DOHH2 (cell line): ENCODE data around the gene CDK9.
"Not testable (repeated sequence)": the region's sequence is repeated elsewhere in the genome, so short reads cannot be mapped to it uniquely, and the experiment has no call there.

Experiments
- H3F3A ChIP-seq: fragments of 200-600 bp; sonication (generic), shearing (Covaris generic); 2 replicates; pipeline ENCODE4 v1.6.0; 2016; ENCODE audit warnings: antibody characterized with exemption, mild to moderate bottlenecking; ENCODE audit not compliant: control insufficient read depth, insufficient read depth
- H3K27ac ChIP-seq: fragments of 200-600 bp; sonication (generic); 2 replicates; pipeline ENCODE4 v1.5.1; 2014; ENCODE audit warnings: low read depth, mild to moderate bottlenecking, low read length, moderate library complexity
- H3K27me3 ChIP-seq: fragments of 200-600 bp; sonication (generic); 2 replicates; pipeline ENCODE4 v1.6.1; 2014; ENCODE audit warnings: mild to moderate bottlenecking, low read length, mixed read lengths; ENCODE audit not compliant: control insufficient read depth
- H3K36me3 ChIP-seq: fragments of 200-600 bp; sonication (generic); 2 replicates; pipeline ENCODE4 v1.6.1; 2014; ENCODE audit warnings: mild to moderate bottlenecking, low read length, moderate library complexity, mixed read lengths; ENCODE audit not compliant: control insufficient read depth
- H3K4me1 ChIP-seq: fragments of 200-600 bp; sonication (generic); 2 replicates; pipeline ENCODE4 v1.6.1; 2014; ENCODE audit warnings: mild to moderate bottlenecking, low read length, mixed read lengths; ENCODE audit not compliant: control insufficient read depth
- H3K4me2 ChIP-seq: fragments of 200-600 bp; sonication (generic); 2 replicates; pipeline ENCODE4 v1.6.0; 2014; ENCODE audit warnings: mild to moderate bottlenecking, low read length, moderate library complexity
- H3K4me3 ChIP-seq: fragments of 200-600 bp; sonication (generic); 2 replicates; pipeline ENCODE4 v1.5.1; 2014; ENCODE audit warnings: mild to moderate bottlenecking, low read length, mixed read lengths
- H3K79me2 ChIP-seq: fragments of 200-600 bp; sonication (generic); 2 replicates; pipeline ENCODE4 v1.6.1; 2014; ENCODE audit warnings: mild to moderate bottlenecking, low read length, mixed read lengths; ENCODE audit not compliant: control insufficient read depth
- H3K9me2 ChIP-seq: fragments of 200-600 bp; sonication (generic); replicated peaks from 2 replicates; pipeline ENCODE4 v1.6.1; 2014; ENCODE audit warnings: mild to moderate bottlenecking, low read length, mixed read lengths; ENCODE audit not compliant: control insufficient read depth
- H3K9me3 ChIP-seq: fragments of 200-600 bp; sonication (generic); 2 replicates; pipeline ENCODE4 v1.6.1; 2014; ENCODE audit warnings: antibody characterized with exemption, low read length, mixed read lengths; ENCODE audit not compliant: control insufficient read depth, insufficient read depth
- H4K20me1 ChIP-seq: fragments of 200-600 bp; sonication (generic); 2 replicates; pipeline ENCODE4 v1.6.0; 2014; ENCODE audit warnings: low read depth, mild to moderate bottlenecking, antibody characterized with exemption, low read length, moderate library complexity; ENCODE audit not compliant: control insufficient read depth, insufficient read depth
- EZH2phosphoT487 ChIP-seq: fragments of 200-600 bp; sonication (generic); IDR thresholded peaks from 2 replicates; pipeline ENCODE4 v1.6.1; 2017; ENCODE audit warnings: borderline replicate concordance, mild to moderate bottlenecking, antibody characterized with exemption, low read length, moderate library complexity, mixed read lengths
- TF ChIP-seq, protein P1 (sequence below): fragments of 200-600 bp; sonication (generic); IDR thresholded peaks from one replicate; pipeline ENCODE4 v1.5.1; 2014; ENCODE audit warnings: antibody characterized with exemption, mild to moderate bottlenecking, low read depth, low read length; ENCODE audit not compliant: poor library complexity, severe bottlenecking

Gene CDK9

DNA sequence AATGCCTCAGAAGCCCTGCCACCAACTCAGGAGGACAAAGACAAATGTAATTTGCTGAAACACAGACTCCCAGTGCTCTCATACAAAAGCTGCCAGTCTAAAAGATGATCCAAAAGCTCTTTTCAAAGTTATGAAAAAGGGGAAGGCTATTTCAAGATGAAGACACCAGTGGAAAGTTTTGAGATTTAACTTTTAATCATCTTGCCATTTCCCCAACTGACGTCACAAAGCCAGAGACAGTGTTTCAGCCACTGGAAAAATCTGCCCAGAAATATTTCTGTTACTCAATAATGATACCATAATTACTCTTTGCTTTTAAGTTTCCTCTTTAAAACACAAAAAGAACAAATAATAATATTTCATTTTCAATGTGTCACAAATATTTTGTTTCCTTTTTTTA lies 47.7 kb downstream of the CDK9 start:
- no peak overlapping the region for H3K27ac ChIP-seq

DNA sequence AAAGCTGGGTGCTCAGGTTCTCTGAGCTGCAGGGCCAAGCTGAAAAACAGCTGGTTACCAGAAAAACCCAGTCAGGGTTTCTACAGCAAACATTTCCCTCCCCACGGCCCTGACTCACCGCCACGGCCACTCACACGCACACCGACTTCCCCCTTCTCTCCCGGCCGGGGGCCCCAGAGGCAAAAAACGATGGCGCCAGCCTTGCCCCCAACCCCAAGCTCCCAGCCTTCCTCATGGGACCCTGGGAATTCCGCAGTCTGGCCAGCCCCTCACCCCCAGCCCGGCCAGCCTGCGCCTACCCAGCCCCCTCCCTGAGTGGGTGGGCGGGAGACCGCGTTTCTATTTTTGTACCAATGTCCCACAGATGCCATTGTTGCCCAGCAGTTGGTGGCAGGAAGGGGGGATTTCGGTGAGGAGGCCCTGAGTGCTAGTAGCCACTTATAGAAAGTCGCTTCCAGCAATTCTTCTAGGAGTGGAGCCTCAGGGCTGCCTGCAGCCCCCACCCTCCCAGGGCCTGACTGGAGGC lies 50.2 kb downstream of the CDK9 start:
- TF ChIP-seq, protein P1, sequence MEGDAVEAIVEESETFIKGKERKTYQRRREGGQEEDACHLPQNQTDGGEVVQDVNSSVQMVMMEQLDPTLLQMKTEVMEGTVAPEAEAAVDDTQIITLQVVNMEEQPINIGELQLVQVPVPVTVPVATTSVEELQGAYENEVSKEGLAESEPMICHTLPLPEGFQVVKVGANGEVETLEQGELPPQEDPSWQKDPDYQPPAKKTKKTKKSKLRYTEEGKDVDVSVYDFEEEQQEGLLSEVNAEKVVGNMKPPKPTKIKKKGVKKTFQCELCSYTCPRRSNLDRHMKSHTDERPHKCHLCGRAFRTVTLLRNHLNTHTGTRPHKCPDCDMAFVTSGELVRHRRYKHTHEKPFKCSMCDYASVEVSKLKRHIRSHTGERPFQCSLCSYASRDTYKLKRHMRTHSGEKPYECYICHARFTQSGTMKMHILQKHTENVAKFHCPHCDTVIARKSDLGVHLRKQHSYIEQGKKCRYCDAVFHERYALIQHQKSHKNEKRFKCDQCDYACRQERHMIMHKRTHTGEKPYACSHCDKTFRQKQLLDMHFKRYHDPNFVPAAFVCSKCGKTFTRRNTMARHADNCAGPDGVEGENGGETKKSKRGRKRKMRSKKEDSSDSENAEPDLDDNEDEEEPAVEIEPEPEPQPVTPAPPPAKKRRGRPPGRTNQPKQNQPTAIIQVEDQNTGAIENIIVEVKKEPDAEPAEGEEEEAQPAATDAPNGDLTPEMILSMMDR, result no peak
- TF ChIP-seq EZH2phosphoT487, result no peak
- no peaks in the 10 kb centered on the region for H4K20me1 ChIP-seq

More for the DNA sequence above, 47.7 kb downstream of the CDK9 start:
- H3K9me3 ChIP-seq, result no peaks in the 10 kb centered on the region
- H3K9me2 ChIP-seq, result no peaks in the 10 kb centered on the region
- H4K20me1 ChIP-seq, result no peaks in the 10 kb centered on the region
- no peaks in the 10 kb centered on the region for H3K36me3 ChIP-seq
- TF ChIP-seq, protein P1, result no peak
- no peak for TF ChIP-seq EZH2phosphoT487
- H3K27me3 ChIP-seq, result peaks cover 8% of the 10 kb centered on the region
- no peak overlapping the region for H3K4me3 ChIP-seq
- H3K79me2 ChIP-seq, result no peaks in the 10 kb centered on the region
- no peaks in the 10 kb centered on the region for H3K4me1 ChIP-seq
- peaks cover 4% of the 10 kb centered on the region; the same call in 1 of the 2 replicates for H3F3A ChIP-seq
- H3K4me2 ChIP-seq, result no peak overlapping the region

DNA sequence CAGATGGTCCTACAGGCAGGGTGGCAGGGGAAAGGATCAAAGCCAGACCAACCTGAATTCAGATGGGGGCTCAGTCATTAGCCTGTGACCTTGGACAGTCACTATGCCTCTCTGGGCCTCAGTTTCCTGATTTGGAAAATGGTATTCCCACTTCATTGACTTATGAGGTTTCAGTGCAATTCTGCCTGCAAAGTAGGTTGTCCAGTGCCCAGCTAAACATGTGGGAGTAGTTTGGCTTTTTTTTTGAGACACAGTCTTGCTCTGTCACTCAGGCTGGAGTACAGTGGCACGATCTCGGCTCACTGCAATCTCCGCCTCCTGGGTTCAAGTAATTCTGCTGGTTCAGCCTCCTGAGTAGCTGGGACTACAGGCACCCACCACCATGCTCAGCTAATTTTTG lies 50.7 kb downstream of the CDK9 start:
- not testable (repeated sequence) for H3K27ac ChIP-seq, H3F3A ChIP-seq, H4K20me1 ChIP-seq, H3K27me3 ChIP-seq, H3K79me2 ChIP-seq, H3K4me3 ChIP-seq, H3K4me1 ChIP-seq, H3K36me3 ChIP-seq, H3K9me2 ChIP-seq, H3K4me2 ChIP-seq, H3K9me3 ChIP-seq

More for the DNA sequence above, 50.2 kb downstream of the CDK9 start:
- Histone ChIP-seq H3K79me2 (no peaks in the 10 kb centered on the region), H3K4me3 (no peak overlapping the region), H3K9me2 (no peaks in the 10 kb centered on the region), H3K9me3 (no peaks in the 10 kb centered on the region), H3K36me3 (no peaks in the 10 kb centered on the region), H3K4me2 (no peak overlapping the region), H3K4me1 (peaks cover 3% of the 10 kb centered on the region; the same call in 1 of the 2 replicates), H3K27me3 (peaks cover 3% of the 10 kb centered on the region; the same call in 1 of the 2 replicates), H3K27ac (no peak overlapping the region), H3F3A (no peaks in the 10 kb centered on the region)

DNA sequence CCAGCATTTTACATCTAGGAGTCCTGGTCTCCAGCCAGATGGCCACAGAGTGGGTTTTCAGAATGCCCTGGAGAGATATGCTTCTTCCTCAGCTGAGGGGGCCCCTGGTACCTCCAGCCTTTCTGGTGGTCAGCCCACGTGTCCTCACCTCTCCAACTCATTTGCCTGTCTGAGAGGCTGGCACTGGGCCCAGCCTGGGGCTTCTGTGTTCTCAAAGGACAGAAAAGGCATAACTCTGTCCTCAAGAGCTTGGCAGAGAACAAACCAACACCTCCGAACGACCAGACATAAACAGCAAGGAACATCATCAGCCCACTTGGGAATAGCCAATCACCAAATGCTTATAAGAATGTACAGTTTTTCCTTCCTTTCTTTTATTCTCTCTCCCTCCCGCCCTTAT lies 51.5 kb downstream of the CDK9 start:
- TF ChIP-seq EZH2phosphoT487, result no peak
- TF ChIP-seq, protein P1, result no peak
- H3K79me2 ChIP-seq, result no peaks in the 10 kb centered on the region
- H3K9me2 ChIP-seq, result no peaks in the 10 kb centered on the region
- H3K27me3 ChIP-seq, result peaks cover 3% of the 10 kb centered on the region; the same call in 1 of the 2 replicates
- no peaks in the 10 kb centered on the region for H3K36me3 ChIP-seq
- H3K4me3 ChIP-seq, result no peak overlapping the region
- no peaks in the 10 kb centered on the region for H3F3A ChIP-seq
- H3K4me2 ChIP-seq, result no peak overlapping the region
- H4K20me1 ChIP-seq, result no peaks in the 10 kb centered on the region
- no peak overlapping the region for H3K27ac ChIP-seq
- peaks cover 3% of the 10 kb centered on the region; the same call in 1 of the 2 replicates for H3K4me1 ChIP-seq
- no peaks in the 10 kb centered on the region for H3K9me3 ChIP-seq
